SIG-M5 treated with dmso at 0.1 percent for 504 hours (cell line): ENCODE results near the gene PRR35.

Experiments
- DNase-seq: peaks from one replicate; lab custom pipeline; 2025; ENCODE audit not compliant: unreplicated experiment; lab: John Stamatoyannopoulos, UW

PRR35 gene

DNA sequence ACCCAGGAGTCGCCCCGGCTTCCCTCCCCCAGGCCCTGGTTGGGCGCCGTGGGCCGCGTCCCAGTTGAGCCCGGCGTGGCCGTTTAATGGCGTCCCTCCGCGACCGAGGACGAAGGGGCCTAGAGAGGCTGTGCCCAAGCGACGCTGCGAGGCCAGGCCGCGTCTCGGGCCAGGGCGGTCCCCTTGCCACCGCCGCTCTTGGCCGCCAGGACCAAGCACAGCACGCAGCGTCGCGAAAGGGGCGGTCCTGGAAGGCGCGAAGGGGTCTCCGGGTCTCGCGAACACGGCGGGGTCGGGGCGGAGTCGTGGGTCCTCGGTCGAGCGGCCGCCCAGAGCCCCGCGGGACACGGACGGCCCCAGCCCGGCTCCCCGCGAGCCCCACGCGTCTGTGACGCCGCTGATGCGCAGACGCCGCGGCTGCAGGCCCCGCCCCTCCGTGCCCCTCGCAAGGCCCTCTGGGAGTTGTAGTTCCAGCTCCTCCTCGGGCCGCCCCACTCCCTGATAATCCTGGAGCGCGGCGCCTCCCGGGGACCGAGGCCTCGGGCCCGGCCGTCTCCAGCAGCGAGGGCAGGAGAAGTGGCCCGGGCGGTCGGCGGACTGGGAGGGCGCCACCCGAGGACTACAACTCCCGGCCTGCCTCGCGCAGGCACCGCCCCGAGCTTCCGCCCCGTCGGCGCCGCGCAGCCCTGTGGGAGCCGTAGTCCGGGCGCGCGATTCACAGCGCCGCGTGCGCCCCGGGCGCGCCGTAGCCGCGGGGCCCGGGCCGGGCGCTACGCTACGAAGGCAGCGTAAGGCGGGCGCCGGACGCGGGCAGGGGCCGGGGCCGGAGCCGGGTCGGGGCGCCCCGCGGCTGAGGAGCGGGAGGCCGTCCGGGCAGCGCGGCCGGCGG is 32.9 kb upstream of the PRR35 start, which contains the start of gene CAPN15:
CAPN15 (plus strand) TSS at position 698 of the 889 bp plus-strand sequence. CDS start 19,127 bp downstream, outside the sequence.
- peak; percentile 75 for DNase-seq

GRCh38 chr16:528111-529011 is 31.8 kb upstream of the PRR35 start:
- DNase-seq = peak; percentile 49

DNA sequence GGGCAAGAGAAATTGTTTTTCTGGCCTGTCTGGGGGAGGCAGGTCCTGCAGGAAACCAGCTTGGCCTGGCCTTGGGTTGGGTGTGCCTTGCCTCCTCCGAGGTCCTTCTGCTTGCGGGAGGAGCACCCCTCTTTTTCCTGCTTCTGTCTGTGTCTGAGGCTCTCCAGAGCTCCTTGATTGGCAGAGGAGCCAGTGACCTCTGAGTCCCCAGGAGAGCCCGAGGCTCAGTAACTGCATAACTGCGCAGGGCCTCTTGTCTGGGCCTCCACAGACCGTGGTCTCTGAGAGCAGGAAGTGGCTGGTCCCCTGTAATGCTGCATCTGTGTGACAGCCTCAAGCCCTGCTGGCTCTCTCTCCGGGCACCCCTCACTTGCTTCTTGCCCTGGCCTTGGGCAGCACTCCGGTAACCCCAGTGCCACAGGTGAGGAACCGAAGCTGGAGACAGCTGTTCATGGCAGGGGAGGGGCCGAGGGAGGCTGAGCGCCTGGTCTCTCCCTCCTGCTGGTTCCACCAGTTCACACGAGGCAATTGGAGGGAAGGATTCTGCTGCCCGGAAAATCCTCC is 31.1 kb upstream of the PRR35 start:
- DNase-seq = peak; percentile 49

DNA sequence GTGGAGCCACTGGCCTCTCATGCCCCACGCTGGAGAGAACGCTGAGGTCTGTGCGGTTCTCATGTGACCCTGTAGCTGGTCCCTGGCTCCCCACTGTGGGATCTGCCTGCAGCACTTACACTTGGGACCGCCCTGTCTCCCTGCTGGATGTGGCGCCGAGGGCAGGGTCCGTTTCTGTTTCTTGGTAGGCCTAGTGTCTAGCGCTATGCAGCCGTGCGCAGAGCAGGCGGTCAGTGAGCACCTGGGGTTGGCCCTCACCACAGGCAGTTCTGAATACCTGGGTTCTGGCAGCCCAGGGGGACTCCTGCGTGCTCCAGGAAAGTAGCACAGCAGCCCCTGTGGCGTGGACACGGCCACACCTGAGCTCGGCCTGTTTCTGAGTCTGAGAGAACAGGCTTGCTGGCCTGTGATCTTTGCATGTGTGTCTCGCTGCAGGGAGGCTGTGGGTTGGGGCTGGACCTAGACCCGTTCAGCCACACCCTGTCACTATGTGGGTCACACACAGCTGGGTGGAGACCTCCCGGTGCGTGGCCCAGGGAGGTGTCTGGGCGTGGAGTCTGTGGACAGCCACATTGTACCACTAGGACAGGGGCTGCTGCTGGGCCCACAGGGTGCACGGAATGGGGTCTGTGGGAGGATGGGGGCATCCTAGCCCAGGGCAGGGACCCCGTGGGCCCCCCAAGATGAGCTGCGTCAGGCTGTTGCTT is 29.9 kb upstream of the PRR35 start:
- DNase-seq = no peak

- DNase-seq = no peak
These were observed 28.6 kb upstream of the PRR35 start for GRCh38 chr16:531494-532125.

DNA sequence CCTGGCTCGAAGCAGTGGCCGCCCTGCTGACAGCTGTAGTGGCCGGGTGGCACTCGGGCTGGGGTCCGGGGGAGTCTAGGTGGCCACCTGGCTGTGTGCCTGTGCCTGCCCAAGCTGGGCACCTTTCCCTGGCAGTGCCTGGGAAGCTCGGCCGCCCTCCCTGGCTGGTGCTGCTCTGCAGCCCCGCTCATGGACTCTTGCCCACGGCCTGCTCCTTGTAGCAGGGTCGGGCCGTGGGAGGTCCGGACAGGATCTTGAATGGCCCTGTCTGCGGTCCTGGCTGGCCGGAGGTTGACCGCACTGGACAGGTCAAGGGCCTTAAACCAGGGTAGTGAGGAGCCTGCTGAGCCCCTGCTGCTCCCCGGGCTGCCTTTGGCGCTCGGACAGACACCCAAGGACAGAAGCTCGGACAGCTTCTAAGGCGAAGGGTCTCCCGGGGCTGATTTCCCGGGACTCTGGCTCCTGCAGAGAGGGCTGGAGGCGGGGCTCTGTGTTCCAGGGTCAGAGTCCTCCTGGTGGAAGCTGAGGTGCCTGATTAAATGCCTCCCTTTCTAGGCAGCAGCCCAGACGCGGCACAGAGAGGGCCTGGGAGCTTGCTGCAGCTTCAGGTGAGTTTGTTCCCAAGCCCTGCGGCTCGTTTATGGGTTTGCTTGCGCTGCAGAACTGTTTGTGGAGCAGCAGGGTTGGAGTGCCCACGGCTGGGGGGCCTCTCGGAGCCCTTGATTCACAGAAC is 26.6 kb upstream of the PRR35 start:
- DNase-seq = no peak

DNA sequence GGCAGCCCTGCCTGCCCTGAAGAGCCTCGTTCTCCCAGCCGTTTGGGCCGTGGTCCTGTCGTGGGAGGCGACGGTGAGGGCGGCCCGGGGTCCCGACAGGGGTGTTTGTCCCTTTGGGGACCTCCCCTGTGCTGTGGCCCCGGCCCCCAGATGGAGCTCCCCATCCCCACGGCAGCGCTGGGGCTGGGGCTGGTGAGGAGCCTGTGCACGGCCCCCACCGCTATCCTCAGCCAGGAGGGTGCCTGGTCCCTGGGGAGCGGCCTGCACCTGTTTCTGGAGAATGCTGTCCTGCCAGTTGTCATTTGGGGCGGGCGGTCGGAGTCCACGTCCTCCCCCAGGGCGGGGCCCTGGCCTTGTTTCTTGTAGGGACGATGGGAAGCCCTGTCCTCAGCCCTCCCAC is 26.1 kb upstream of the PRR35 start:
- DNase-seq = no peak

DNA sequence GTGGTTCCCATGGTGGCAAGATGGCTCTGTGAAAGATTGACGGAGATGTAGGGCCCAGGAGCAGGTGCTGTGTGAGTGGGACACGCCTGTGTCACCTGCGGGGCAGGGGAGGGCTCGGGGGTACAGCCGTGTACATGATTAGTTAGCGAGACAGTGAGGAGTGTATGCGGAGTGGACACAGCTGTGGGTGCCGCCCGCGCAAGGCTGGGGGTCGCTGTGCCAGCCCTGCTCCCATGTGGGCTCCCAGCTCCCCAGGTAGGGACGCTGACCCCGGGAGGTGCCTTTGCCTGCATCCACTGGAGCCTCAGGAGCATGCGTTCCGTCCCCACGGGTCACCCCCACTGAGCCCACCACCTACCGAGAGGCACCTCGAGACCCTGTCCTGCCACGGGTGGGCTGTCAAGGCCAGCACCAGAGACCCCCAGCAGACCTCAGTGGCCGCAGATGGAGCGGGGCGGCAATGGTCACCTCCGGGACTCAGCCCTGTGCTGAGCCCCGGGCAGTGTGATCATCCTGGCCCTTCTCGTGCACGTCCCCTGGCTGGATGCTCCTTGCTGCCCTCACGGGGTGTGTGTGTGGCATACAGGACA is 25.2 kb upstream of the PRR35 start:
- no peak for DNase-seq

GRCh38 chr16:535446-536405 is 24.5 kb upstream of the PRR35 start:
- peak; percentile 19 for DNase-seq

DNA sequence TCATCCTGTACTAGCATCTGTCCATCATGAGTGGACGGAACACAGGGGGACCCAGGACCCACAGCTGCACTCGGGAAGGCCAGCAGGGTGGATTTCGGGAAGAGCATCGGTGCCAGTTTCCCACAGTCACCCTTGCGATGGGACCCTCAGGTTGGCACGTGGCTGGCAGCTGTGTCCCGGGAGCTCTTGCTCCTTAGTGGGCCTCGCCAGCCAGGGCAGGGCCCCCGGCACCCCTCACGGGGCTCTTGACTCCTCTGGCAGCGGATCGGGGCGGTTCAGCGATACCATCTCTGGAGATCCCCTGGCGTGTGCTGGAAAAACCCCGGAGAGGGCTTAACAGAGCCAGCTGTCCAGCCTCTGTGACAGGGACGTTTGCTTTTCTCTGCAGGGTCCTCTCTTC is 23.4 kb upstream of the PRR35 start:
- no peak for DNase-seq

GRCh38 chr16:537415-538335 is 22.5 kb upstream of the PRR35 start:
- DNase-seq = no peak

DNA sequence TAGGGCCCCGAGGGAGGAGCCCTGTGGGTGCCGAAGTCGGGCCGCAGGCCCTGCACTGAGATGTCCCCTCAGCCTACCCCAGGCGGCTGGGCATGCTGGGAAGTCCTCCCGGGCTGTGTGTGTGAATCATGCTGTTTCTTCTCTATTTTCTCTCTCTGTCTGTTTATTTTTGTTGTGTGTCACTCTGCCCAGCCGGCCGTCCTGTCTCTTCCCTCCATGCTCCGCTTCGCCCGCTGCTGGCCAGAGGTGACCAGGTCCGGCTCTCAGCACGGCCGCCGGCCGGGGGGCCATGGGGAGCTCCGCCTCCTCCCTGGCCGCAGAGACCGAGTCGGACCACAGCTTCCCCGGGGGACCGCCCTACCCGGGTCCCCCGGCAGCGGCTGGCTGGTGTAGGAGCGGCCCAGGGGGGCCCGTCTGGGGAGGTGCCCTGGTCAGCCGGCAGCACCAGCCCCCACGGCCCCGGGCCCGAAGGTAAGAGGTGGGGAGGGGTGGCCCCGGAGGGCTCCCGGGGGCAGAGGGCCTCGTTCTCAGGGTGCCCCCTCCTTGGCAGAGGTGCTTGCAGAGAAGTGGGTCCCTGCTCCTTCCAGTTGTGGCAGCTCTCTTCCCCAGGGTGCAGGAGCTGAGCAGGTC is 20.2 kb upstream of the PRR35 start:
- DNase-seq = no peak

DNA sequence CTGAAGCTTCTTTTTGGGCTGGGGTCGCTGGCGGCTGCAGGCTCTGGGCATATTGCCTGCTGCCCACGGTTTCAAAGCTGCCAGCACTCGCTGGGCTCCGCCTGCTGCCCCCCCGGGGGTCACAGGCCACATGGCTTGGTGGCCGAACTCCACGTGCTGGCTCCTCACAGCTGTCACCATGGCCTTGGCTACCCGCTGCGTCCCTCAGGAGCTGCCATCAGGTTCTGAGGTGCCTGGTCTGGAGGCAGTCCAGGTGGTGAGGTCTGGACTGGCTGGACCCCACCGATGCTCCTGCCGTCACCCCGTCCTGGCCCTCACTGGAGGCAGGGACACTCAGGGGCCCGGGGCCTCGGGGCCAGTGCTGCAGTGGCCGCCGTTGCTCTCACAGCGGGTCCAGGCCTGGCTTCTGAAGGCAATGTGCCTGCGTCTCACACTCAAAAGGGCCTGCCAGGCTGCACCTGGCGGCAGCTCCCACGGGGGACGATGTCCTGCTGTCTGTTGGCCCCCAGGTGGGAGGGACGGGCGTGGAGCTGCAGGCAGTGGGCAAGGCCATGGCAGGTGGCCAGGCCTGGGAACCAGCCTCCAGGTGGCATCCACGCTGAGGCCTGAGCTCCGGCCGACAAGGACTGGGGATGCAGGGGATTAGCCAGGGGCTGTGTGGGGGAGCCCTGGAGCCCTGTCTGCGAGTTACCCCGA is 19.4 kb upstream of the PRR35 start:
- no peak for DNase-seq

DNA sequence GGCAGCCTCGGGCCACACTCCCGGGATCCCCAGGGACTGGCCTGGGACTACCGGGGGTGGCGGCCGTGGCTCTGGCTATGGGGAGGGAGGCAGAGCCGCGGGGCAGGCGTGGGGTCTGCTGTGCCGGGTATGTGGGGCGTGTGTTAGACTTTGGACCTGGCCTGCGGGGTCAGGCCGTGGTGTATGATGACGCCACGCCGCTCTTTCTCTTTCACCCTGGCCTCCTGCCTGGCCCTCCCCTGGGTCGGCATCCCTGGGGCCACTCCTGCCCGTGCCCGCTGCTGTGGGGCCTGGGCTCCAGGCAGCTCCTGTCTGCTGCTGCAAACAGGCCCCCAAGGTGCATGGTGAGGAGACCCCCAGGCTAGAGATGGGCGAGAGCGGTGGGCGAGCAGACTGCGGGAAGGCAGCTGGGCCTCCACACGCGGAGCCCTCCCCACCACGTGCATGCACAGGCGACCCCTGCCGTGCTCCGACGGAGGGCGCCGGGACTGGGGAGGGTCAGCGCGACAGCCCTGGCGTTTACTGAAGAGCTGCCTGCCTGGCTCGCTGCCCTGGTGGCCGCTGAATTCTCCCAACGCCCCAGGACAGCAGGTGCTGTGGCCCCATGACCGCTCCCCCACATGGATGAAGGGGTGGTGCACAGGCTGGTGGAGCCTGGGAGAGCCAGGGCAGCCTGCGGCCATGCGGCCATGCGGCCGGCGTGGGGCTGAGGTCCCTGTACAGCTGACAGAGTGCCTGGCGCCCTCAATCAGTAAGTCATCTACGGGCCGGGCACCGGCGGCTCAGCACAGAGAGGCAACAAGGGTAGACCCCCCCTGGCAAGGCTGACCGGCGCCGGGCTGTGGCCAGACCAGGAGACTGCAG is 16.7 kb upstream of the PRR35 start:
- no peak for DNase-seq

- DNase-seq = no peak
These were observed 15.7 kb upstream of the PRR35 start for GRCh38 chr16:544517-544916.
